HepG2 (cell line): Measurements from ENCODE around the gene PRKCZ. TPM values are rescaled to one million over a fixed set of nuclear protein-coding genes. Genes with fewer than 3 reads are reported as not detected.

Experiments
- ELF4 ChIP-seq: sonication (generic); formaldehyde crosslinking; IDR thresholded peaks from 2 replicates; pipeline ENCODE4 v1.5.0; 2020; ENCODE audit warnings: missing genetic modification reagents, mild to moderate bottlenecking, moderate library complexity, borderline replicate concordance
- GABPA ChIP-seq, 2 experiments: IDR thresholded peaks; 2 replicates each; pipeline ENCODE4 v1.6.1; 2011 to 2016; ENCODE audit warnings: low read depth in 2 of 2, low read length in 1 of 2, missing biosample characterization in 1 of 2, missing genetic modification characterization in 1 of 2
- KDM3A ChIP-seq: IDR thresholded peaks from 2 replicates; pipeline ENCODE4 v1.6.1; 2018; ENCODE audit warnings: low read depth, missing compliant biosample characterization
- MIXL1 ChIP-seq: IDR thresholded peaks from 2 replicates; pipeline ENCODE4 v1.6.1; 2016
- NAIF1 ChIP-seq: sonication (generic); formaldehyde crosslinking; IDR thresholded peaks from 2 replicates; pipeline ENCODE4 v1.5.0; 2020; ENCODE audit warnings: mild to moderate bottlenecking, missing genetic modification reagents, borderline replicate concordance
- NFIC ChIP-seq: IDR thresholded peaks from 2 replicates; pipeline ENCODE4 v1.6.1; 2012; ENCODE audit warnings: mild to moderate bottlenecking, low read length, inconsistent platforms
- PAF1 ChIP-seq: IDR thresholded peaks from 2 replicates; pipeline ENCODE4 v1.6.1; 2016; ENCODE audit warnings: missing genetic modification reagents, missing compliant biosample characterization
- SATB2 ChIP-seq: sonication (generic); formaldehyde crosslinking; IDR thresholded peaks from 2 replicates; pipeline ENCODE4 v1.5.0; 2020; ENCODE audit warnings: missing genetic modification reagents
- SIN3B ChIP-seq: fragments of 150-350 bp; IDR thresholded peaks from 2 replicates; pipeline ENCODE4 v1.6.1; 2014; ENCODE audit warnings: low read length
- SP4 ChIP-seq: sonication (generic); formaldehyde crosslinking; IDR thresholded peaks from 2 replicates; pipeline ENCODE4 v1.8.1; 2023; ENCODE audit warnings: mild to moderate bottlenecking, missing genetic modification reagents
- ZNF232 ChIP-seq: sonication (generic); formaldehyde crosslinking; IDR thresholded peaks from 2 replicates; pipeline ENCODE4 v1.4.0; 2020; ENCODE audit warnings: missing genetic modification reagents, borderline replicate concordance
- ZNF619 ChIP-seq: sonication (generic); formaldehyde crosslinking; IDR thresholded peaks from 2 replicates; pipeline ENCODE4 v1.4.0; 2020; ENCODE audit warnings: mild to moderate bottlenecking, missing genetic modification reagents
- ZNF768 ChIP-seq: sonication (generic); formaldehyde crosslinking; IDR thresholded peaks from 2 replicates; pipeline ENCODE4 v1.4.0; 2020; ENCODE audit warnings: missing genetic modification reagents
- ZNF772 ChIP-seq: sonication (generic); formaldehyde crosslinking; IDR thresholded peaks from 2 replicates; pipeline ENCODE4 v1.5.0; 2020; ENCODE audit warnings: mild to moderate bottlenecking, missing genetic modification reagents
- ZNF850 ChIP-seq: sonication (generic); formaldehyde crosslinking; conservative IDR thresholded peaks from 2 replicates; pipeline ENCODE4 v1.9.0; 2021; ENCODE audit warnings: mild to moderate bottlenecking, missing genetic modification reagents
- ZNF883 ChIP-seq: sonication (generic); formaldehyde crosslinking; IDR thresholded peaks from 2 replicates; pipeline ENCODE4 v1.5.1; 2020; ENCODE audit warnings: mild to moderate bottlenecking, missing genetic modification reagents; ENCODE audit errors: not compliant biosample characterization
- polyA plus RNA-seq, 8 experiments: library from polyadenylated mRNA; depleted of rRNA in 3 of 8; stranded (reverse) in 7 of 8; unstranded in 1 of 8; fragments of >200 nt; fragmentation: Illumina TruSeq in 4 of 8; extraction: Trizol in 4 of 8; gene quantifications; 2 replicates each; pipeline versions ENCODE4 v1.2.1 to v1.2.3, GENCODE V29; 2011 to 2016; ENCODE audit warnings: low read depth in 4 of 8, missing spikeins in 1 of 8, mixed read lengths in 1 of 8; ENCODE audit not compliant: insufficient read depth in 1 of 8
- total RNA-seq, 5 experiments: library from RNA; depleted of rRNA; stranded (reverse); fragments of >200 nt; fragmentation: Illumina TruSeq; extraction: Trizol; gene quantifications; 2 replicates each; pipeline ENCODE4 v1.2.3, GENCODE V29; 2016; ENCODE audit warnings: low read depth in 1 of 5
- TF ChIP-seq, protein P1 (sequence below): sonication (generic); formaldehyde crosslinking; IDR thresholded peaks from 2 replicates; pipeline ENCODE4 v1.5.0; 2020; ENCODE audit warnings: mild to moderate bottlenecking, missing genetic modification reagents
- TF ChIP-seq, protein P2 (sequence below): sonication (generic); formaldehyde crosslinking; IDR thresholded peaks from 2 replicates; pipeline ENCODE4 v1.4.0; 2020; ENCODE audit warnings: missing genetic modification reagents
- TF ChIP-seq, protein P3 (sequence below): sonication (generic); formaldehyde crosslinking; IDR thresholded peaks from 2 replicates; pipeline ENCODE4 v1.5.0; 2020; ENCODE audit warnings: missing genetic modification reagents, mild to moderate bottlenecking, borderline replicate concordance
- TF ChIP-seq, protein P4 (sequence below): sonication (generic); formaldehyde crosslinking; IDR thresholded peaks from 2 replicates; pipeline ENCODE4 v1.5.0; 2020; ENCODE audit warnings: mild to moderate bottlenecking, missing genetic modification reagents, borderline replicate concordance

Gene PRKCZ
- total and polyA plus RNA-seq, 2 of the 13 experiments (the other 11 are each of a cell fraction or from before 2014, with no cell fraction given): 34.7 to 85.2 TPM

DNA sequence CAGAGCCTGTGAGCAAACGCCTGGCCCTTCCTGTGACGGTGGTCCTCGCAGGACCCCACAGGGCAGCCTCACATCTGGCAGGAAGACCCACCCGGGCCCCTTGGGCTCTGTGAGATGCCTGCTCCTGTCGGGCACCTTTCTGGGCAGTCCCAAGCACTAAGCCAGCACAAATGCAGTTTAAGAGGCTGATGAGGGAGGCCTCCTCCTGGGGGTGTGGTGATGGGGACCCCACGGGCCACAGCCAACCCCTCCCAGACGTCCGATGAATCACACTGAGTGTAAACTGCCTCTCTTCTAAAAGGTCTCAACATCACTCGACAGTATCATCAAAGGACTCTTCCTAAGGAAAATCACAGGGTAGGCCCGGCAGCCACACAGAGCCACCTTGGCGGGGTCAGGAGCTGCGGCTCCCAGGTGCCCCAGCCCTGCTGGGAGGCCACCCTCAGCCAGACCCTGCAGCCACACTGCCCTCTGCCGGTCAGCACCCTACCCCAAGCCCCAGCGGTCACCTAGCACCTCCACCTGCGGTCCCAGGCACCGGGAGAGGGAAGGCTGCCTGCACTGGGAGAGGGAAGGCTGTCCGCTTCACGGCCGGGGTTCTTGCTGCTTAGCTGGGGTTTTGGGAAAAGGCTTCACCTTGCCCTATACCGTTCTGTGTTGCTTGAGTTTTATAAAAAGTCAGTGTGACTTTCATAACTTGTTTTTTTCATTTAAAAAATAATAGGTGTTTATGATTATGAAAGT lies 3.9 kb upstream of the PRKCZ start (continued):
- TF ChIP-seq ZNF232 (CRISPR knock-in tag): no peak; the same call in 1 of the 2 replicates
- 0 out of 2 replicates have a peak, but pooled peaks have one; percentile 25 for TF ChIP-seq MIXL1 (CRISPR knock-in tag)
- no peak for TF ChIP-seq GABPA (IDR thresholded peaks at IDR 0.05; ENCODE audit: low read depth, low read length)
- no peak for TF ChIP-seq GABPA (CRISPR knock-in tag; IDR thresholded peaks at IDR 0.05; ENCODE audit: low read depth)
- TF ChIP-seq, protein P1, sequence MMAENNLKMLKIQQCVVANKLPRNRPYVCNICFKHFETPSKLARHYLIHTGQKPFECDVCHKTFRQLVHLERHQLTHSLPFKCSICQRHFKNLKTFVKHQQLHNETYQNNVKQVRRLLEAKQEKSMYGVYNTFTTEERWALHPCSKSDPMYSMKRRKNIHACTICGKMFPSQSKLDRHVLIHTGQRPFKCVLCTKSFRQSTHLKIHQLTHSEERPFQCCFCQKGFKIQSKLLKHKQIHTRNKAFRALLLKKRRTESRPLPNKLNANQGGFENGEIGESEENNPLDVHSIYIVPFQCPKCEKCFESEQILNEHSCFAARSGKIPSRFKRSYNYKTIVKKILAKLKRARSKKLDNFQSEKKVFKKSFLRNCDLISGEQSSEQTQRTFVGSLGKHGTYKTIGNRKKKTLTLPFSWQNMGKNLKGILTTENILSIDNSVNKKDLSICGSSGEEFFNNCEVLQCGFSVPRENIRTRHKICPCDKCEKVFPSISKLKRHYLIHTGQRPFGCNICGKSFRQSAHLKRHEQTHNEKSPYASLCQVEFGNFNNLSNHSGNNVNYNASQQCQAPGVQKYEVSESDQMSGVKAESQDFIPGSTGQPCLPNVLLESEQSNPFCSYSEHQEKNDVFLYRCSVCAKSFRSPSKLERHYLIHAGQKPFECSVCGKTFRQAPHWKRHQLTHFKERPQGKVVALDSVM: no peak
- TF ChIP-seq, protein P2, sequence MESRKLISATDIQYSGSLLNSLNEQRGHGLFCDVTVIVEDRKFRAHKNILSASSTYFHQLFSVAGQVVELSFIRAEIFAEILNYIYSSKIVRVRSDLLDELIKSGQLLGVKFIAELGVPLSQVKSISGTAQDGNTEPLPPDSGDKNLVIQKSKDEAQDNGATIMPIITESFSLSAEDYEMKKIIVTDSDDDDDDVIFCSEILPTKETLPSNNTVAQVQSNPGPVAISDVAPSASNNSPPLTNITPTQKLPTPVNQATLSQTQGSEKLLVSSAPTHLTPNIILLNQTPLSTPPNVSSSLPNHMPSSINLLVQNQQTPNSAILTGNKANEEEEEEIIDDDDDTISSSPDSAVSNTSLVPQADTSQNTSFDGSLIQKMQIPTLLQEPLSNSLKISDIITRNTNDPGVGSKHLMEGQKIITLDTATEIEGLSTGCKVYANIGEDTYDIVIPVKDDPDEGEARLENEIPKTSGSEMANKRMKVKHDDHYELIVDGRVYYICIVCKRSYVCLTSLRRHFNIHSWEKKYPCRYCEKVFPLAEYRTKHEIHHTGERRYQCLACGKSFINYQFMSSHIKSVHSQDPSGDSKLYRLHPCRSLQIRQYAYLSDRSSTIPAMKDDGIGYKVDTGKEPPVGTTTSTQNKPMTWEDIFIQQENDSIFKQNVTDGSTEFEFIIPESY (CRISPR knock-in tag): peak; percentile 68; the same call in 1 of the 2 replicates
- TF ChIP-seq, protein P3, sequence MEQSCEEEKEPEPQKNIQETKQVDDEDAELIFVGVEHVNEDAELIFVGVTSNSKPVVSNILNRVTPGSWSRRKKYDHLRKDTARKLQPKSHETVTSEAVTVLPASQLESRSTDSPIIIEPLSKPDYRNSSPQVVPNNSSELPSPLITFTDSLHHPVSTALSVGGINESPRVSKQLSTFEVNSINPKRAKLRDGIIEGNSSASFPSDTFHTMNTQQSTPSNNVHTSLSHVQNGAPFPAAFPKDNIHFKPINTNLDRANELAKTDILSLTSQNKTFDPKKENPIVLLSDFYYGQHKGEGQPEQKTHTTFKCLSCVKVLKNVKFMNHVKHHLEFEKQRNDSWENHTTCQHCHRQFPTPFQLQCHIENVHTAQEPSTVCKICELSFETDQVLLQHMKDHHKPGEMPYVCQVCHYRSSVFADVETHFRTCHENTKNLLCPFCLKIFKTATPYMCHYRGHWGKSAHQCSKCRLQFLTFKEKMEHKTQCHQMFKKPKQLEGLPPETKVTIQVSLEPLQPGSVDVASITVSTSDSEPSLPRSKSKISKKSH: no peak; the same call in 1 of the 2 replicates
- no peak for TF ChIP-seq PAF1 (CRISPR knock-in tag)
- TF ChIP-seq, protein P4, sequence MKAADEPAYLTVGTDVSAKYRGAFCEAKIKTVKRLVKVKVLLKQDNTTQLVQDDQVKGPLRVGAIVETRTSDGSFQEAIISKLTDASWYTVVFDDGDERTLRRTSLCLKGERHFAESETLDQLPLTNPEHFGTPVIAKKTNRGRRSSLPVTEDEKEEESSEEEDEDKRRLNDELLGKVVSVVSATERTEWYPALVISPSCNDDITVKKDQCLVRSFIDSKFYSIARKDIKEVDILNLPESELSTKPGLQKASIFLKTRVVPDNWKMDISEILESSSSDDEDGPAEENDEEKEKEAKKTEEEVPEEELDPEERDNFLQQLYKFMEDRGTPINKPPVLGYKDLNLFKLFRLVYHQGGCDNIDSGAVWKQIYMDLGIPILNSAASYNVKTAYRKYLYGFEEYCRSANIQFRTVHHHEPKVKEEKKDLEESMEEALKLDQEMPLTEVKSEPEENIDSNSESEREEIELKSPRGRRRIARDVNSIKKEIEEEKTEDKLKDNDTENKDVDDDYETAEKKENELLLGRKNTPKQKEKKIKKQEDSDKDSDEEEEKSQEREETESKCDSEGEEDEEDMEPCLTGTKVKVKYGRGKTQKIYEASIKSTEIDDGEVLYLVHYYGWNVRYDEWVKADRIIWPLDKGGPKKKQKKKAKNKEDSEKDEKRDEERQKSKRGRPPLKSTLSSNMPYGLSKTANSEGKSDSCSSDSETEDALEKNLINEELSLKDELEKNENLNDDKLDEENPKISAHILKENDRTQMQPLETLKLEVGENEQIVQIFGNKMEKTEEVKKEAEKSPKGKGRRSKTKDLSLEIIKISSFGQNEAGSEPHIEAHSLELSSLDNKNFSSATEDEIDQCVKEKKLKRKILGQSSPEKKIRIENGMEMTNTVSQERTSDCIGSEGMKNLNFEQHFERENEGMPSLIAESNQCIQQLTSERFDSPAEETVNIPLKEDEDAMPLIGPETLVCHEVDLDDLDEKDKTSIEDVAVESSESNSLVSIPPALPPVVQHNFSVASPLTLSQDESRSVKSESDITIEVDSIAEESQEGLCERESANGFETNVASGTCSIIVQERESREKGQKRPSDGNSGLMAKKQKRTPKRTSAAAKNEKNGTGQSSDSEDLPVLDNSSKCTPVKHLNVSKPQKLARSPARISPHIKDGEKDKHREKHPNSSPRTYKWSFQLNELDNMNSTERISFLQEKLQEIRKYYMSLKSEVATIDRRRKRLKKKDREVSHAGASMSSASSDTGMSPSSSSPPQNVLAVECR (CRISPR knock-in tag): 0 out of 2 replicates have a peak, but pooled peaks have one; percentile 10
- no peak for TF ChIP-seq SATB2 (CRISPR knock-in tag)
- TF ChIP-seq NAIF1: no peak
- TF ChIP-seq KDM3A: 0 out of 2 replicates have a peak, but pooled peaks have one; percentile 56
- TF ChIP-seq ZNF850 (CRISPR knock-in tag): no peak
- TF ChIP-seq ZNF619 (CRISPR knock-in tag): no peak
- no peak for TF ChIP-seq ZNF772
- peak; percentile 67 for TF ChIP-seq SP4 (CRISPR knock-in tag)
- no peak for TF ChIP-seq ZNF883 (CRISPR knock-in tag)
- TF ChIP-seq NFIC: no peak
- TF ChIP-seq SIN3B: no peak
- no peak for TF ChIP-seq ZNF768
- no peak for TF ChIP-seq ELF4 (CRISPR knock-in tag)
